ENCODE data around the gene HCRTR1. TPM values are rescaled to one million over a fixed set of nuclear protein-coding genes. Genes with fewer than 3 reads are reported as not detected.

HCRTR1 gene
- total and polyA plus RNA-seq, 8 donors: 0.14 to 0.24 (median 0.17) TPM; not detected in 4

GRCh38 chr1:31660871-31661455 is 43.5 kb downstream of the HCRTR1 start:
- Histone ChIP-seq H3K36me3 (no peaks in the 10 kb centered on the region), H3K27ac (no peak overlapping the region), H3K27me3 (no peaks in the 10 kb centered on the region), H3K4me3 (no peak overlapping the region), H3K4me1 (peaks cover 0 to 15% of the 10 kb centered on the region in 2 donors), H3K9me3 (no peaks in the 10 kb centered on the region)
- DNase-seq (no peak), ATAC-seq (no peak)
- intact Hi-C loops (cut with DNase I): loop anchor here (5.0 to 10.0 kb wide), 2 partner anchors 126 to 134 kb away; no protein-coding TSS in a partner anchor
- TF ChIP-seq, protein P1, sequence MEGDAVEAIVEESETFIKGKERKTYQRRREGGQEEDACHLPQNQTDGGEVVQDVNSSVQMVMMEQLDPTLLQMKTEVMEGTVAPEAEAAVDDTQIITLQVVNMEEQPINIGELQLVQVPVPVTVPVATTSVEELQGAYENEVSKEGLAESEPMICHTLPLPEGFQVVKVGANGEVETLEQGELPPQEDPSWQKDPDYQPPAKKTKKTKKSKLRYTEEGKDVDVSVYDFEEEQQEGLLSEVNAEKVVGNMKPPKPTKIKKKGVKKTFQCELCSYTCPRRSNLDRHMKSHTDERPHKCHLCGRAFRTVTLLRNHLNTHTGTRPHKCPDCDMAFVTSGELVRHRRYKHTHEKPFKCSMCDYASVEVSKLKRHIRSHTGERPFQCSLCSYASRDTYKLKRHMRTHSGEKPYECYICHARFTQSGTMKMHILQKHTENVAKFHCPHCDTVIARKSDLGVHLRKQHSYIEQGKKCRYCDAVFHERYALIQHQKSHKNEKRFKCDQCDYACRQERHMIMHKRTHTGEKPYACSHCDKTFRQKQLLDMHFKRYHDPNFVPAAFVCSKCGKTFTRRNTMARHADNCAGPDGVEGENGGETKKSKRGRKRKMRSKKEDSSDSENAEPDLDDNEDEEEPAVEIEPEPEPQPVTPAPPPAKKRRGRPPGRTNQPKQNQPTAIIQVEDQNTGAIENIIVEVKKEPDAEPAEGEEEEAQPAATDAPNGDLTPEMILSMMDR (IDR thresholded peaks at IDR 0.05): no peak

GRCh38 chr1:31661856-31662255 is 44.4 kb downstream of the HCRTR1 start:
- intact Hi-C loops (cut with DNase I): loop anchor here (5.0 to 10.0 kb wide), 2 partner anchors 125 to 133 kb away; no protein-coding TSS in a partner anchor
- no peak for DNase-seq
- Histone ChIP-seq H3K36me3 (no peaks in the 10 kb centered on the region), H3K27me3 (no peaks in the 10 kb centered on the region), H3K9me3 (no peaks in the 10 kb centered on the region), H3K4me1 (peaks cover 4 to 19% of the 10 kb centered on the region in 2 donors), H3K27ac (no peak overlapping the region), H3K4me3 (no peak overlapping the region)
- ATAC-seq: no peak
- TF ChIP-seq, protein P1 (IDR thresholded peaks at IDR 0.05): no peak

GRCh38 chr1:31662463-31662862 is 45.0 kb downstream of the HCRTR1 start:
- TF ChIP-seq, protein P1 (IDR thresholded peaks at IDR 0.05): no peak
- intact Hi-C loops (cut with DNase I): loop anchor here (5.0 to 10.0 kb wide), 2 partner anchors 125 to 132 kb away; no protein-coding TSS in a partner anchor
- Histone ChIP-seq H3K27me3 (no peaks in the 10 kb centered on the region), H3K27ac (no peak overlapping the region), H3K4me1 (peaks cover 8 to 19% of the 10 kb centered on the region in 2 donors), H3K9me3 (no peaks in the 10 kb centered on the region), H3K36me3 (no peaks in the 10 kb centered on the region), H3K4me3 (no peak overlapping the region)
- DNase-seq (no peak), ATAC-seq (no peak)

DNA sequence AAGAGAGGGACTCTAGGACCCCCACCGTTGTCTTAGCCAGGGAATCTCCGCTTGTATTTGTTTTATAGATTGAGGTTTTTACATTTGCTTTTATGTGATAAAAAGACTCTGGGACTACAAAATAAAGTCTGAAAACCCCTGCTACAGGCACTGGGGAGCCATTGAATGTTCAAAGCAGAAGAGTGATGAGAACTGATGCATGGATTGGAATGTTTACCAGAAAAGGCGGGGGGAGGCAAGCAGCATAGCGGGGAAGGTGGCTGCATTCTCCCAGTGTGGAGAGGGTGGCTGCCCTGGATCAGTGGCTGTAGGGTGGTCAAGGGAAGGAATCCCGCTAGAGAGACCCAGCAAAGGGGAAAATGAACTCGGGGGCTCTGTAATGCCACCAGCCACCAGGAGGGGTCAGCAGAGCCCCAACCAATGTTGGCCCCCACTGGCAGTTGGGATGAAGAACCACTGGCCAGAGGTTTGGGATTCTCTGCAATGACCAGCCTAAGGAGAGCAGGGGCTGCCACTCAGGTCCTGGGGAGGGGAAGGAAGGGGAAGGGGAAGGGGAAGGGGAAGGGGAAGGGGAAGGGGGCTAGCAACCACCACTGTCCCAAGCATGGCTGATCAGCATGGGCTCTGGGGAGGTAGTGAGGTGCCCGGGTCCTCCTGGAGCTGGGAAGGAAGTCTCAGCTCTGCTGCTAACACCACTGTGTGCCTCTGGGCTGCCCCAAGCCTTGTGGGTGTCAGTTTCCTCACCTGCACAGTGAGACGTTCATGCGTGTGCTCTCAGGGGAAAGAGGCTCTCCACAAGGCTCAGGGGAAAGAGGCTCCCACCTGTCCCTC is 46.3 kb downstream of the HCRTR1 start:
- TF ChIP-seq, protein P1 (IDR thresholded peaks at IDR 0.05): peak; percentile 76 to 86
- no peak overlapping the region for H3K4me3 ChIP-seq
- H3K4me1 ChIP-seq: peaks cover 7 to 8% of the 10 kb centered on the region in 2 donors
- ATAC-seq: peak; percentile 55
- no peaks in the 10 kb centered on the region for H3K36me3 ChIP-seq
- H3K27me3 ChIP-seq: peaks cover 0 to 2% of the 10 kb centered on the region in 2 donors
- H3K27ac ChIP-seq: no peak overlapping the region
- intact Hi-C loops (cut with DNase I): loop anchor here (5.0 to 10.0 kb wide), 2 partner anchors 123 to 131 kb away; no protein-coding TSS in a partner anchor
- DNase-seq: peak in 3 of 4 donors; percentile 46 to 70 (median 49)
- H3K9me3 ChIP-seq: no peaks in the 10 kb centered on the region

DNA sequence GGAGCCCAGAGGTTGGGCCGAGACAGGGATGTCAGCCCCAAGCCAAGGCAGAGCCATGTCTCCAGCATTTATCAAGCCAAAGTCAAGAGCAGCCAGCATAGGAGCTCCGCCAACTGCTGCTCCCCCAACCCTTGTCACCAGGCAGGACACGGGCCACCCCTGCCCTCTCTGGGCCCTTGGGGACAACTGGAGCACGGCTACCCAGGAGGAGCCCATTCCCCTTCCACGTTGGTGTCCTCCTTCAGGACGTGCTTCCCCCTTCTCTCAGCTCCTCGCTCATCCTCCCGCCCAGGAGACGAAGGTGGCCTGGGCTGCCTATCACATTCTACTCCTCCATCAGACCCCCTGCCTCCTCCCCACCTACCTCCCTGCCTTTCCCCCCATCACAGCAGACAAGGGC is 47.0 kb downstream of the HCRTR1 start:
- intact Hi-C loops (cut with DNase I): loop anchor here (5.0 to 10.0 kb wide), 2 partner anchors 123 to 130 kb away; no protein-coding TSS in a partner anchor

More for the DNA sequence above, 47.0 kb downstream of the HCRTR1 start:
- H3K27me3 ChIP-seq: peaks cover 0 to 9% of the 10 kb centered on the region in 2 donors
- TF ChIP-seq, protein P1 (IDR thresholded peaks at IDR 0.05): no peak
- no peaks in the 10 kb centered on the region for H3K9me3 ChIP-seq
- no peak overlapping the region for H3K4me3 ChIP-seq
- ATAC-seq (no peak), DNase-seq (no peak)
- H3K4me1 ChIP-seq: peaks cover 11 to 12% of the 10 kb centered on the region in 2 donors
- H3K27ac ChIP-seq: no peak overlapping the region
- no peaks in the 10 kb centered on the region for H3K36me3 ChIP-seq
